HG02588 (cell line): Measurements from ENCODE around the gene DGKB.

Experiments
- ATAC-seq: cut with Tn5 transposase; IDR thresholded peaks from one replicate; pipeline ENCODE4 v1.9.1; 2021; ENCODE audit warnings: mild to moderate bottlenecking, moderate library complexity; ENCODE audit not compliant: unreplicated experiment

The DGKB gene

GRCh38 chr7:14236834-14237233 lies 665.7 kb downstream of the DGKB start:
- ATAC-seq = no peak

GRCh38 chr7:14235056-14235455 lies 667.5 kb downstream of the DGKB start:
- no peak for ATAC-seq

- ATAC-seq = no peak
These were observed 668.6 kb downstream of the DGKB start for GRCh38 chr7:14233868-14234369.

- ATAC-seq = no peak
These were observed 669.3 kb downstream of the DGKB start for GRCh38 chr7:14233076-14233867.

GRCh38 chr7:14229047-14229446 lies 673.5 kb downstream of the DGKB start:
- ATAC-seq = no peak

GRCh38 chr7:14228341-14228740 lies 674.2 kb downstream of the DGKB start:
- no peak for ATAC-seq

GRCh38 chr7:14226126-14226525 lies 676.4 kb downstream of the DGKB start:
- no peak for ATAC-seq

- no peak for ATAC-seq
These were observed 683.4 kb downstream of the DGKB start for GRCh38 chr7:14219125-14219524.

GRCh38 chr7:14218338-14218737 lies 684.2 kb downstream of the DGKB start:
- ATAC-seq = no peak

- ATAC-seq = no peak
These were observed 692.6 kb downstream of the DGKB start for GRCh38 chr7:14209896-14210484.

GRCh38 chr7:14207711-14208110 lies 694.8 kb downstream of the DGKB start:
- no peak for ATAC-seq

GRCh38 chr7:14207138-14207537 lies 695.4 kb downstream of the DGKB start:
- ATAC-seq = no peak

GRCh38 chr7:14206121-14206520 lies 696.4 kb downstream of the DGKB start:
- ATAC-seq = no peak

- ATAC-seq = no peak
These were observed 701.2 kb downstream of the DGKB start for GRCh38 chr7:14201353-14201752.

- no peak for ATAC-seq
These were observed 703.2 kb downstream of the DGKB start for GRCh38 chr7:14199336-14199735.

GRCh38 chr7:14197280-14197679 lies 705.3 kb downstream of the DGKB start:
- ATAC-seq = no peak

GRCh38 chr7:14196555-14196954 lies 706.0 kb downstream of the DGKB start:
- no peak for ATAC-seq

- ATAC-seq = no peak
These were observed 706.7 kb downstream of the DGKB start for GRCh38 chr7:14195871-14196270.

GRCh38 chr7:14195079-14195478 lies 707.5 kb downstream of the DGKB start:
- no peak for ATAC-seq

GRCh38 chr7:14191686-14192098 lies 710.9 kb downstream of the DGKB start:
- no peak for ATAC-seq

- ATAC-seq = no peak
These were observed 718.2 kb downstream of the DGKB start for GRCh38 chr7:14184292-14184864.

GRCh38 chr7:14179781-14180180 lies 722.8 kb downstream of the DGKB start:
- no peak for ATAC-seq
